H1 (cell line): ENCODE measurements around the gene DGUOK.

Experiments
- CBX8 ChIP-seq: fragments of 300-800, 300-1000 bp; sonication (generic); IDR thresholded peaks from 2 replicates; pipeline ENCODE4 v1.7.1; 2016; ENCODE audit warnings: low read depth, low read length, borderline replicate concordance
- KDM5A ChIP-seq: fragments of 200-600 bp; IDR thresholded peaks from 2 replicates; pipeline ENCODE4 v1.7.1; 2012; ENCODE audit warnings: mild to moderate bottlenecking, low read length, inconsistent platforms, mixed read lengths
- POLR2A ChIP-seq, 2 experiments: IDR thresholded peaks; 1 replicate in 1 of 2; 2 replicates in 1 of 2; pipeline ENCODE4 v1.6.1; 2011; ENCODE audit warnings: low read depth in 2 of 2, low read length in 2 of 2, mild to moderate bottlenecking in 2 of 2; ENCODE audit errors: control extremely low read depth in 1 of 2
- POLR2AphosphoS5 ChIP-seq: IDR thresholded peaks from 2 replicates; pipeline ENCODE4 v1.6.1; 2011; ENCODE audit warnings: low read depth, low read length
- SP1 ChIP-seq: IDR thresholded peaks from 2 replicates; pipeline ENCODE4 v1.6.1; 2011; ENCODE audit warnings: low read depth, low read length
- TF ChIP-seq, protein P1 (sequence below), 3 experiments: IDR thresholded peaks; 1 replicate in 2 of 3; 2 replicates in 1 of 3; pipeline versions ENCODE4 v1.5.1 to v1.6.1; 2011; ENCODE audit warnings: low read length in 3 of 3, mild to moderate bottlenecking in 3 of 3, inconsistent platforms in 2 of 3, low read depth in 1 of 3, moderate library complexity in 1 of 3; ENCODE audit not compliant: insufficient read depth in 1 of 3; ENCODE audit errors: control extremely low read depth in 1 of 3

DNA sequence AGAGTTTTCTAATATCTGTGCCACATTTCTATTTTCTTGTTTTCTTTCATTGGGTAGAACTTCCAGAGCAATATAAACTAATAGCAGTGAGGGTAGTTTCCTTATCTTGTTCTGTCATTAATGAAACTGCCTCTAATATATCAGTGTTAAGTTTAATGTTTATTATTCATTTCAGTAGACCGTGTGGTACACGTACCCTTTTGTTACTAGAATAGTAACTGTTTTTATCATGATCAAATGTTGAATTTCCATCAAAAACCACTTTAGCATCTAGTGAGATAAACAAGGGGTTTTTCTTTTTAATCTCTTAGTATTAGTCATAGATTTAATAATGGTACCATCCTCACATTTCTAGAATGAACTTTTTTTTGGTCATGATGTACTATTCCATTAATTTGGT, 16.0 kb downstream of the DGUOK start:
- TF ChIP-seq POLR2AphosphoS5, result no peak
- no peak for TF ChIP-seq CBX8
- TF ChIP-seq SP1, result no peak
- TF ChIP-seq, protein P1, sequence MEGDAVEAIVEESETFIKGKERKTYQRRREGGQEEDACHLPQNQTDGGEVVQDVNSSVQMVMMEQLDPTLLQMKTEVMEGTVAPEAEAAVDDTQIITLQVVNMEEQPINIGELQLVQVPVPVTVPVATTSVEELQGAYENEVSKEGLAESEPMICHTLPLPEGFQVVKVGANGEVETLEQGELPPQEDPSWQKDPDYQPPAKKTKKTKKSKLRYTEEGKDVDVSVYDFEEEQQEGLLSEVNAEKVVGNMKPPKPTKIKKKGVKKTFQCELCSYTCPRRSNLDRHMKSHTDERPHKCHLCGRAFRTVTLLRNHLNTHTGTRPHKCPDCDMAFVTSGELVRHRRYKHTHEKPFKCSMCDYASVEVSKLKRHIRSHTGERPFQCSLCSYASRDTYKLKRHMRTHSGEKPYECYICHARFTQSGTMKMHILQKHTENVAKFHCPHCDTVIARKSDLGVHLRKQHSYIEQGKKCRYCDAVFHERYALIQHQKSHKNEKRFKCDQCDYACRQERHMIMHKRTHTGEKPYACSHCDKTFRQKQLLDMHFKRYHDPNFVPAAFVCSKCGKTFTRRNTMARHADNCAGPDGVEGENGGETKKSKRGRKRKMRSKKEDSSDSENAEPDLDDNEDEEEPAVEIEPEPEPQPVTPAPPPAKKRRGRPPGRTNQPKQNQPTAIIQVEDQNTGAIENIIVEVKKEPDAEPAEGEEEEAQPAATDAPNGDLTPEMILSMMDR (IDR thresholded peaks at IDR 0.05; ENCODE audit: control extremely low read depth in 1 of 3, insufficient read depth in 1 of 3, low read depth in 1 of 3, low read length in 3 of 3), result no peak
- no peak for TF ChIP-seq POLR2A (IDR thresholded peaks at IDR 0.05; ENCODE audit: control extremely low read depth in 1 of 2, low read depth in 2 of 2, low read length in 2 of 2)
- TF ChIP-seq KDM5A, result no peak
